ENCODE results near the gene PCLAF. TPM values are rescaled to one million over a fixed set of nuclear protein-coding genes. Genes with fewer than 3 reads are reported as not detected.

Gene PCLAF
- total and polyA plus RNA-seq, 2 of the 13 experiments (the other 11 are each of a cell fraction or from before 2014, with no cell fraction given): 98.6 to 98.9 TPM

GRCh38 chr15:64343841-64344240 lies 37.4 kb downstream of the PCLAF start:
- ATAC-seq (no peak), FAIRE-seq (no peak), DNase-seq (ENCODE audit: low spot score) (no peak)
- CTCF ChIA-PET (ENCODE audit: low intra/inter-chr PET ratio, low total read pairs): no interaction called here
- H2AFZ ChIP-seq (ENCODE audit: low read length): no peak overlapping the region
- intact Hi-C loops (cut with micrococcal nuclease; ENCODE audit: unreplicated experiment) (no loop called here), in situ Hi-C loops (cut with HindIII; ENCODE audit: extremely low pct_ligation_motif_present, low pct_unique_long_range_greater_than_20kb) (no loop called here)
- BruUV-seq (replicated peaks): no TSS peak
- H3K79me2 ChIP-seq (ENCODE audit: insufficient read depth, low read length): peaks cover 15% of the 10 kb centered on the region
- peaks cover 10% of the 10 kb centered on the region for H3K4me1 ChIP-seq (ENCODE audit: insufficient read depth, low read length)
- no peak overlapping the region for H3K9ac ChIP-seq (ENCODE audit: insufficient read depth, low read depth, low read length)
- no peak overlapping the region for H3K4me3 ChIP-seq (replicated peaks in 1 of 3; ENCODE audit: insufficient read depth in 1 of 3, low read depth in 2 of 3, low read length in 3 of 3)
- no peaks in the 10 kb centered on the region for H3K9me3 ChIP-seq (ENCODE audit: low read length)
- H3K4me2 ChIP-seq (ENCODE audit: low read depth, low read length): no peak overlapping the region
- WGBS (ENCODE audit: low lambda C conversion rate): 97% methylated on average over 2 of the region's 2 CpGs
- H3K27me3 ChIP-seq (ENCODE audit: control insufficient read depth in 1 of 2, insufficient read depth in 2 of 2, low read length in 2 of 2): no peaks in the 10 kb centered on the region; a peak in 1 of 5 replicates
- POLR2A ChIA-PET: no interaction called here
- H4K20me1 ChIP-seq (ENCODE audit: insufficient read depth, low read length): no peaks in the 10 kb centered on the region
- peaks cover 0 to 18% of the 10 kb centered on the region in 2 experiments; a peak in 3 of 5 replicates for H3K36me3 ChIP-seq (replicated peaks in 1 of 2; ENCODE audit: control insufficient read depth in 1 of 2, insufficient read depth in 2 of 2, low read length in 2 of 2)
- H3K27ac ChIP-seq (ENCODE audit: extremely low read length, insufficient read depth, low read length): no peak overlapping the region
- TF ChIP-seq GMEB2 (CRISPR knock-in tag; IDR thresholded peaks at IDR 0.05; ENCODE audit: low read depth) (no peak), TFAP4 (IDR thresholded peaks at IDR 0.05; ENCODE audit: borderline replicate concordance, low read depth) (no peak), ZNF160 (CRISPR knock-in tag; IDR thresholded peaks at IDR 0.05) (no peak), ZNF431 (CRISPR knock-in tag; IDR thresholded peaks at IDR 0.05; ENCODE audit: borderline replicate concordance, low read depth) (no peak), TERF1 (CRISPR knock-in tag; IDR thresholded peaks at IDR 0.05) (no peak), AKNA (CRISPR knock-in tag; IDR thresholded peaks at IDR 0.05; ENCODE audit: borderline replicate concordance) (no peak), MAFK (conservative IDR thresholded peaks at IDR 0.05 in 1 of 2, IDR thresholded peaks at IDR 0.05 in 1 of 2; ENCODE audit: low read length in 2 of 2) (no peak), AHDC1 (CRISPR knock-in tag; IDR thresholded peaks at IDR 0.05; ENCODE audit: borderline replicate concordance) (no peak), SMARCE1 (IDR thresholded peaks at IDR 0.05; ENCODE audit: borderline replicate concordance) (no peak), ZNF335 (CRISPR knock-in tag; IDR thresholded peaks at IDR 0.05) (no peak)

All from HepG2 (cell line).